Measurements from ENCODE around the gene CDKN1B. TPM values are rescaled to one million over a fixed set of nuclear protein-coding genes. Genes with fewer than 3 reads are reported as not detected.
"Not testable (repeated sequence)": the region's sequence is repeated elsewhere in the genome, so short reads cannot be mapped to it uniquely, and the experiment has no call there.

Gene CDKN1B
- total RNA-seq, 1 donor from 2014 or later, result 41.4 TPM

- peak; percentile 53 for DNase-seq (ENCODE audit: low read depth)
These were observed 6.7 kb downstream of the CDKN1B start for GRCh38 chr12:12723681-12724420.

GRCh38 chr12:12724421-12725085, 7.4 kb downstream of the CDKN1B start:
- DNase-seq (ENCODE audit: low read depth), result no peak

GRCh38 chr12:12725086-12725955, 8.2 kb downstream of the CDKN1B start:
- peak; percentile 98 for DNase-seq (ENCODE audit: low read depth)

- no peak for DNase-seq (ENCODE audit: low read depth)
These were observed 8.9 kb downstream of the CDKN1B start for GRCh38 chr12:12725956-12726554.

- peak; percentile 54 for DNase-seq (ENCODE audit: low read depth)
These were observed 9.5 kb downstream of the CDKN1B start for GRCh38 chr12:12726555-12727093.

GRCh38 chr12:12731178-12731577, 14.0 kb downstream of the CDKN1B start:
- no peak for DNase-seq (ENCODE audit: low read depth)

- no peak for DNase-seq (ENCODE audit: low read depth)
These were observed 14.6 kb downstream of the CDKN1B start for GRCh38 chr12:12731785-12732184.

GRCh38 chr12:12733118-12733517, 15.9 kb downstream of the CDKN1B start:
- DNase-seq (ENCODE audit: low read depth), result no peak

GRCh38 chr12:12734054-12734453, 16.9 kb downstream of the CDKN1B start:
- peak; percentile 55 for DNase-seq (ENCODE audit: low read depth)

- peak; percentile 24 for DNase-seq (ENCODE audit: low read depth)
These were observed 17.4 kb downstream of the CDKN1B start for GRCh38 chr12:12734561-12735071.

- DNase-seq (ENCODE audit: low read depth), result peak; percentile 81
These were observed 18.1 kb downstream of the CDKN1B start for GRCh38 chr12:12735301-12735700.

- peak; percentile 79 for DNase-seq (ENCODE audit: low read depth)
These were observed 19.9 kb downstream of the CDKN1B start for GRCh38 chr12:12736759-12737676.

GRCh38 chr12:12738152-12738551, 21.0 kb downstream of the CDKN1B start:
- not testable (repeated sequence) for DNase-seq (ENCODE audit: low read depth)

- peak; percentile 56 for DNase-seq (ENCODE audit: low read depth)
These were observed 24.5 kb downstream of the CDKN1B start for GRCh38 chr12:12741660-12742059.

- no peak for DNase-seq (ENCODE audit: low read depth)
These were observed 27.6 kb downstream of the CDKN1B start for GRCh38 chr12:12744546-12745305.

- DNase-seq (ENCODE audit: low read depth), result peak; percentile 36
These were observed 28.5 kb downstream of the CDKN1B start for GRCh38 chr12:12745576-12746211.

- DNase-seq (ENCODE audit: low read depth), result no peak
These were observed 30.1 kb downstream of the CDKN1B start for GRCh38 chr12:12747278-12747677.

GRCh38 chr12:12748044-12748443, 30.9 kb downstream of the CDKN1B start:
- DNase-seq (ENCODE audit: low read depth), result no peak
